Breast epithelium (tissue), 4 donors: ENCODE data around the gene SESN1. TPM values are rescaled to one million over a fixed set of nuclear protein-coding genes. Genes with fewer than 3 reads are reported as not detected.

Experiments used
- DNase-seq, 2 donors: peaks; one replicate each; pipeline ENCODE4 v3.0.0-alpha.2; 2019; ENCODE audit warnings: low spot score in 2 of 2
- H3K27ac ChIP-seq, 2 donors: fragments of 200-600 bp; sonication (generic) in 1 of 2; one replicate each; pipeline ENCODE4 v1.5.1; 2016 to 2019; ENCODE audit warnings: mild to moderate bottlenecking in 1 of 2
- H3K27me3 ChIP-seq, 2 donors: fragments of 200-600 bp; sonication (generic) in 1 of 2; one replicate each; pipeline versions ENCODE4 v1.5.1 to v1.6.0; 2017 to 2019; ENCODE audit warnings: control low read depth in 1 of 2, mild to moderate bottlenecking in 1 of 2
- H3K36me3 ChIP-seq: fragments of 200-600 bp; one replicate; pipeline ENCODE4 v1.5.1; 2019
- H3K4me1 ChIP-seq, 2 donors: fragments of 200-600 bp; sonication (generic); one replicate each; pipeline ENCODE4 v1.5.1; 2016 to 2019; ENCODE audit warnings: control low read depth in 1 of 2
- H3K4me3 ChIP-seq, 3 donors: fragments of 200-600 bp; sonication (generic); 1 replicate in 2 of 3; 2 replicates in 1 of 3; pipeline ENCODE4 v1.5.1; 2016 to 2019; ENCODE audit warnings: mild to moderate bottlenecking in 3 of 3, moderate library complexity in 2 of 3
- H3K9me3 ChIP-seq, 2 donors: fragments of 200-600 bp; sonication (generic) in 1 of 2; one replicate each; pipeline ENCODE4 v1.5.1; 2016 to 2019; ENCODE audit warnings: control low read depth in 1 of 2
- CTCF ChIP-seq, 3 donors: fragments of 450-650 bp; IDR thresholded peaks; one replicate each; pipeline ENCODE4 v1.5.1; 2016 to 2017; ENCODE audit warnings: antibody characterized with exemption in 3 of 3, mild to moderate bottlenecking in 3 of 3, moderate library complexity in 3 of 3
- POLR2A ChIP-seq: fragments of 450-650 bp; IDR thresholded peaks from one replicate; pipeline ENCODE4 v1.6.1; 2016; ENCODE audit warnings: antibody characterized with exemption, mild to moderate bottlenecking, moderate library complexity
- POLR2AphosphoS5 ChIP-seq, 3 donors: sonication (generic); formaldehyde crosslinking; IDR thresholded peaks; one replicate each; pipeline ENCODE4 v1.6.1; 2017; ENCODE audit warnings: antibody characterized with exemption in 3 of 3
- intact Hi-C: fragments of 100-400 bp; cut with DNase I; formaldehyde crosslinking; loops from one replicate; pipeline ENCODE4 v1.15.1; 2023; ENCODE audit warnings: low total_unique reads
- total RNA-seq, 3 donors: library from RNA; depleted of rRNA; stranded (reverse); fragments of >200 nt; gene quantifications; one replicate each; pipeline ENCODE4 v1.1.0, GENCODE V29; 2016

SESN1 gene
- total RNA-seq, 3 donors from 2014 or later: 70.8 to 141 (median 108) TPM

- DNase-seq: no peak
- Histone ChIP-seq H3K4me3 (no peak overlapping the region), H3K36me3 (no peaks in the 10 kb centered on the region)
These were observed 14.7 kb downstream of the SESN1 start for GRCh38 chr6:109079981-109080380.

GRCh38 chr6:109076377-109076776 is 18.3 kb downstream of the SESN1 start:
- no peaks in the 10 kb centered on the region for H3K27me3 ChIP-seq
- no peaks in the 10 kb centered on the region for H3K4me1 ChIP-seq
- intact Hi-C loops: no loop called here
- no peak overlapping the region for H3K4me3 ChIP-seq
- no peaks in the 10 kb centered on the region for H3K9me3 ChIP-seq
- TF ChIP-seq CTCF (IDR thresholded peaks at IDR 0.05) (no peak), POLR2AphosphoS5 (IDR thresholded peaks at IDR 0.05) (no peak), POLR2A (no peak)
- DNase-seq: no peak
- no peaks in the 10 kb centered on the region for H3K36me3 ChIP-seq
- no peak overlapping the region for H3K27ac ChIP-seq

More at GRCh38 chr6:109079981-109080380, 14.7 kb downstream of the SESN1 start:
- no peaks in the 10 kb centered on the region for H3K4me1 ChIP-seq
- intact Hi-C loops: loop anchor here (5.0 kb wide), 1 partner anchor 538 kb away; no protein-coding TSS in a partner anchor
- TF ChIP-seq CTCF (IDR thresholded peaks at IDR 0.05): no peak
- no peak for TF ChIP-seq POLR2A
- H3K27ac ChIP-seq: no peak overlapping the region
- H3K9me3 ChIP-seq: no peaks in the 10 kb centered on the region
- H3K27me3 ChIP-seq: no peaks in the 10 kb centered on the region

- H3K27me3 ChIP-seq: no peaks in the 10 kb centered on the region
- H3K36me3 ChIP-seq: no peaks in the 10 kb centered on the region
- no peak overlapping the region for H3K4me3 ChIP-seq
- TF ChIP-seq CTCF (IDR thresholded peaks at IDR 0.05): no peak
- no peak for TF ChIP-seq POLR2AphosphoS5 (IDR thresholded peaks at IDR 0.05)
- TF ChIP-seq POLR2A: no peak
- intact Hi-C loops: no loop called here
- no peaks in the 10 kb centered on the region for H3K4me1 ChIP-seq
- no peaks in the 10 kb centered on the region for H3K9me3 ChIP-seq
- DNase-seq: no peak
- H3K27ac ChIP-seq: no peak overlapping the region
These were observed 18.7 kb downstream of the SESN1 start for GRCh38 chr6:109075934-109076333.

- TF ChIP-seq POLR2AphosphoS5 (IDR thresholded peaks at IDR 0.05) (no peak), POLR2A (no peak), CTCF (IDR thresholded peaks at IDR 0.05) (no peak)
- no peaks in the 10 kb centered on the region for H3K36me3 ChIP-seq
- H3K4me1 ChIP-seq: no peaks in the 10 kb centered on the region
- no peaks in the 10 kb centered on the region for H3K9me3 ChIP-seq
- no peak overlapping the region for H3K4me3 ChIP-seq
- no peaks in the 10 kb centered on the region for H3K27me3 ChIP-seq
- intact Hi-C loops: no loop called here
- no peak overlapping the region for H3K27ac ChIP-seq
- DNase-seq: no peak
These were observed 20.6 kb downstream of the SESN1 start for GRCh38 chr6:109074133-109074415.

GRCh38 chr6:109073344-109074132 is 21.1 kb downstream of the SESN1 start:
- Histone ChIP-seq H3K27ac (no peak overlapping the region), H3K4me1 (no peaks in the 10 kb centered on the region), H3K36me3 (no peaks in the 10 kb centered on the region), H3K4me3 (no peak overlapping the region), H3K9me3 (no peaks in the 10 kb centered on the region), H3K27me3 (no peaks in the 10 kb centered on the region)
- TF ChIP-seq POLR2A (no peak), CTCF (IDR thresholded peaks at IDR 0.05) (peak; percentile 32 to 70 (median 67)), POLR2AphosphoS5 (IDR thresholded peaks at IDR 0.05) (no peak)
- intact Hi-C loops: no loop called here
- no peak for DNase-seq
